T47D (cell line): ENCODE results near the gene UBE2E1.
"Not testable (repeated sequence)": the region's sequence is repeated elsewhere in the genome, so short reads cannot be mapped to it uniquely, and the experiment has no call there.

Source experiments
- DNase-seq, 2 experiments: peaks; one replicate each; pipeline versions ENCODE4 v3.0.0 to v3.0.0-alpha.2; 2011 to 2012; ENCODE audit warnings: low read depth in 1 of 2, low spot score in 1 of 2
- JUND ChIP-seq: IDR thresholded peaks from 2 replicates; pipeline ENCODE4 v1.6.1; 2012; ENCODE audit warnings: low read depth
- in situ Hi-C: cut with HindIII; loops from 2 replicates; pipeline ENCODE4 v1.10.0; 2016; ENCODE audit warnings: low sequenced_read_pairs, low pct_unique_long_range_greater_than_20kb

Gene UBE2E1

DNA sequence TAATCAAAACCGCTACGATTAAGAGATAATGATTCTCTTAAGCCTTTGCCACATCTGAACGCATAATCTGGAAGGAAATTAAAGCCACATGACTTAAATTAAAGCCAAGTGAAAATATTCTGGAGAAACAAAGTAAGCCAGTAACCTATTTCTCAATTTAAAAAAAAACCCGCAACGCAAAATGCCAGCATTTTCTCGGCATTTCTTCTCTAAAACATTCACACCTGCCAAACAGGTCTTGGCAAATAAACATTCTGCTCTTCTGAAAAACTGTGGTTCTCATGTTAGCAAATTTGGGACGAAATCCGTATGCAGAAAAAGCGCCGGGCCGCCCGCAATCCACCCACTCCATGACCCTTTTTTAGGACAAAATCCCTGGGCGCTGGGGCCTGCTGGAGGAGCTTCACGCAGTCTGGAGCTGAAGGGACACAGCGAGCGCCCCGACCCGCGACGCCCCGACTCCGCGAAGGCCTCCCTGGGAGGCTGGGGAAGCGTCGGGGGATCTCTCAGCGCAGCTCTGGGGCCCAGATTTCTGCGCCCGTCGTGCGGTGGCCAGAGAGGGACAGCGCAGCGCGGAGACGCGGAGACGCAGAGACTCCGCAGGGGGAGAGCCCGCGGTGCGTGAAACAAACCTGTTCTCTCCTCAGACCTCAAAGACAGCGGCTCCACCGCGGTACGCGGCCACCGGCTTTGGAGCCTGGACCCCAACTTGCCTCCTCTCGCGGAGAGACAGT lies 110.6 kb downstream of the UBE2E1 start:
- in situ Hi-C loops, result no loop called here
- no peak for TF ChIP-seq JUND
- DNase-seq, result no peak

DNA sequence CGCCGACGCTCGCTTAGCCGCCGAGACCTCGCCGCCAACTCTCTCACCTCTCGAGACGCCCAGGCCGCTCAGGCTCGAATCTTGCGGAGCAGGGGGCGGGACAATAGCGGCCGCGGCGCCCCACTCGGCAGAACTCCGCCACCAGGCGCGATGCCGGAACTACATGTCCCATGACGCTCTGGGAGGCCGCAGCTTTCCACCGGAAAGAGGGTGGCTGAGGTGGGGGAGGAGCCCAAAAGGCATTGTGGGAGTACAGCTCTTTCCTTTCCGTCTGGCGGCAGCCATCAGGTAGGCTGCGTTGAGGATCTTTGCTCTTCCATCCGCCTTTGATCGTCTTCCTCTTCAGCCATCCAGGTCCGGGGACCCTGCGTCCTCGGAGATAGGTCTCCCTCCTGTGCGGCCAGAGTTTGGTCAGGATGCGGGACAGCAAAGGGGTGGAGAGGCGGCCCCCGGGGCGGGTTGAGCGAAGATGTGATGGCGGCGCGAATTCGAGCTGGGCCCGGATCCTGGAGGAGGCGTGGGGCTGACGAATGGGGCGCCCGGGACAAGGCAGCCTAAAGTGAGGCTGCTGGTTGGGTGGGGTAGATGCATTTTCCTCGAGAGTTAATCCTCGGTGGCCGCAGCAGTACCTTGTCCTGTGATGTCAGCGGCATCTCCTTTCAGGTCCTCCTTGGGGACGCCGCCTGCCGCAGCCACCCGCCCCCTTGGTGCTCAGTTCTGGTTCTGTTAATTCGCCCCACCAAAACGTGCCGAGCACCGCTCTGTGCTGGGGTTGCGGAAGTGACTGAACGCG lies 111.3 kb downstream of the UBE2E1 start, which contains the start of the genes NKIRAS1 and RPL15:
TSS of gene NKIRAS1 (minus strand) at position 105 of the 793 bp plus-strand sequence. CDS start 6,086 bp downstream, outside the sequence.
TSS of gene RPL15 (plus strand) at position 247 of the 793 bp plus-strand sequence. CDS start 728 bp downstream, outside the sequence.
- peak; percentile 93 to 98 for DNase-seq
- TF ChIP-seq JUND, result no peak
- in situ Hi-C loops, result no loop called here

DNA sequence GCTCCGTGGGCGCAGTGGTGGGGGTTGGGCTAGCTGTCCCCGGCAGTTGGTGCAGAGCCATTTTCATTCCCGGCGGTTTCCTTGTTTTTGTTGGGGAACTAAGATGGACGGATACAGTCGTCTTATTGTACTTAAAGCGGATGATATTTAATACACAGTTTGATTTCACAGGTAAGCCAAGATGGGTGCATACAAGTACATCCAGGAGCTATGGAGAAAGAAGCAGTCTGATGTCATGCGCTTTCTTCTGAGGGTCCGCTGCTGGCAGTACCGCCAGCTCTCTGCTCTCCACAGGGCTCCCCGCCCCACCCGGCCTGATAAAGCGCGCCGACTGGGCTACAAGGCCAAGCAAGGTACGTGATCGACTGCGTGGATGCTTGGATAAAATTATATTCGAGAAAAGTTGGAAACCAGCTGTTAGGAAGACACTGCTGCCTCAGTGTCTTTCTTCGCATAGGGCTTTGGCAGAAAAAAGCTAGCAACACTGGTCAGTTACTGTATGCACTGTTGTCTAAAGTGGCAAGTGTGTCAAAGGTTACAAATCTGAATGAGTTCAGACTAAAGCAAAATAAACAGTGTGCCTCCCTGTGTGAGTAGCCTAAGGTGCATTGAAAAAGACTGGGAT lies 112.0 kb downstream of the UBE2E1 start:
- in situ Hi-C loops, result not testable (repeated sequence)
- DNase-seq, result peak; percentile 25 to 58

DNA sequence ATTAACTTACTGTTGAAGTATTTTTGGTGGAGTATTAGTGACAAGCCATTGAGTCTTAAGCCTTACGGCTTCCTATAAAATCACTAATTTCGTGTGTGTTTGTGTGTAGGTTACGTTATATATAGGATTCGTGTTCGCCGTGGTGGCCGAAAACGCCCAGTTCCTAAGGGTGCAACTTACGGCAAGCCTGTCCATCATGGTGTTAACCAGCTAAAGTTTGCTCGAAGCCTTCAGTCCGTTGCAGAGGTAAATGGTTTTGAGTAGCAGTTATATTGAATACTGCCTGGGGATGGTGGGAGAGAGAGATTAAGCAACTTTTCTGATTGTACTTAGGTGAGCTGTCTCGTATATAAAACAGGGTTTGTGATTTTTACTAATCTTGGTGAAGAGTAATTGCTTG lies 112.6 kb downstream of the UBE2E1 start:
- in situ Hi-C loops, DNase-seq: not testable (repeated sequence)

DNA sequence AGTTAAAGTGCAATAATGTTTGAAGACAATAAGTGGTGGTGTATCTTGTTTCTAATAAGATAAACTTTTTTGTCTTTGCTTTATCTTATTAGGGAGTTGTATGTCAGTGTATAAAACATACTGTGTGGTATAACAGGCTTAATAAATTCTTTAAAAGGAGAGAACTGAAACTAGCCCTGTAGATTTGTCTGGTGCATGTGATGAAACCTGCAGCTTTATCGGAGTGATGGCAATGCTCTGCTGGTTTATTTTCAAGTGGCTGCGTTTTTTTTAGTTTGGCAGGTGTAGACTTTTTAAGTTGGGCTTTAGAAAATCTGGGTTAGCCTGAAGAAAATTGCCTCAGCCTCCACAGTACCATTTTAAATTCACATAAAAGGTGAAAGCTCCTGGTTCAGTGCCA lies 113.9 kb downstream of the UBE2E1 start:
- in situ Hi-C loops, result no loop called here
- TF ChIP-seq JUND, result no peak
- no peak for DNase-seq

DNA sequence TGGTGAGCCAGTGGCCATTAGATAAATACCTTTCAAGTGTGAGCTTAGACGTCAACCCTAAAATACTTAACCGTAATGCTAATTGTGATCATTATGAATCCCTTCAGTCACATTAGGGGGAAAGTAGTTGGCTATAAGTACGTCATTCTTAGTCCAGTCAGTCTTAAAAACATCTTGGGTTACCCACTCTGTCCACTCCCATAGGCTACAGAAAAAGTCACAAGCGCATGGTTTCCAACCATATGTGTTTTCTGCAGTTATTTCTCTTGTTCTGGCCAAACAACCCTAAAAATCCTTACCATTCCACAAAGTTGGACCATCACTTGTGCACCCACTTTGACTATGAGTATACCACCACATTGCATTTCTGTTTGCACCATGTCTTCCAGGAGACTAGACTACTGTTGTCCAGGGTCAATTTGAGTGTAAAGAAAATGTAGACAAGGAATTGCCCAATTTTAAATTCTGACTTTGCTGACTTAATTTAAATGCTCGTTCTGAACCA lies 114.4 kb downstream of the UBE2E1 start:
- in situ Hi-C loops, result no loop called here
- no peak for TF ChIP-seq JUND
- no peak for DNase-seq

DNA sequence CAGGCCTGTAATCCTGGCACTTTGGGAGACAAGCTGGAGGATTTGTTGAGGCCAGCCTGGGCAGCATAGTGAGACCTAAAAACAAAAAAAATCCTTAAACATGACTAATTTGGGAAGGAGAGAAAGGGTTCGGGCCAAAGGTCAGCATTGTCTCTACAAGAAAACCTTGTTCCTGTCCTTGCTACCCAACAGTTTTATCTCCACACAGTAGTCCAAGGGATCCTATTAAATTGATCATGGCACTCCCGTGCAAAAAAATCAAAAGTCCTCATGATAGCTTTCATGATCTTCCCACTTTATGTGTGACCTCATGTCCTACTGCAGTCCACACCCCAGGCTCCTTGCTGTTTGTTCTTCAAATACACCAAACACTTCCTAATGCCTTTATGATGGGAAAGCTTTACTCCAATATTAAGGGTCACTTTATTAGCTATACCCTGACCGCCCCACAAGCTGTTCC lies 115.3 kb downstream of the UBE2E1 start:
- no peak for TF ChIP-seq JUND
- in situ Hi-C loops, result no loop called here
- DNase-seq, result peak in 1 of 2 experiments; percentile 23

DNA sequence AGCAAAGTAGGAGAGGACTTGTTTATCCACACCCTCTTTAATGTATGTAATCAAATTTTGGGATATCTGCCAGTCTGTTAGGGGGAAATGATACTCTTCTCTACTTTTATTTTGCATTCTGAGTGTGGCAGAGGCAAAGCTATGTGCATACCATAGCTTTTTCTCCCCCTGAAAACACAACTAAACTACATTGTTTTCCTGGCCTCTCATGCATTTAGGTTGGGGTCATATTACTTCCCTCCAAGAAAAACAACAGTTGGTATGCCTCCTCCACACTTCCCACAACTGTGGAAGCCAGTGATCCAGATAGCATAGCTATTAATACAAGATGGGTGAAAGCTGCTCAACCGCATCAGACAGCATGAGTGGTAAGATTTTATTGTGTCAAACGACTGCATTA lies 118.0 kb downstream of the UBE2E1 start:
- DNase-seq, result no peak
- in situ Hi-C loops, result no loop called here
- no peak for TF ChIP-seq JUND

DNA sequence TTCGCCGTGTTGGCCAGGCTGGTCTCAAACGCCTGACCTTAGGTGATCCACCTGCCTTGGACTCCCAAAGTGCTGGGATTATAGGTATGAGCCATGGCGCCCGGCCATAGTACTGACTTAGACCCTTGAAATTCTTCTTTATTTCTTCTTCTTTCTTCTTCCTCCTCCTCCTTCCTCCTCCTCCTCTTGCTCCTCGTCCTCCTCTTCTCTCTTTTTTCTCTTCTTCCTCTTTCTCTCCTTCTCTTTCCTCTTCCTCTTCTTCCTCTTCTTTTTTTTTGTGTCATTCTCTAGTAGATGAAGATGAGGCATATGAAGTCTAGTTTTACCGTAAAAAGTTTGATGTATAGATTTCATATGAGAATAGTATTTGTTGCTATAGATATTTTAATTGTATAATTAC lies 120.5 kb downstream of the UBE2E1 start:
- in situ Hi-C loops, result no loop called here
- no peak for DNase-seq

DNA sequence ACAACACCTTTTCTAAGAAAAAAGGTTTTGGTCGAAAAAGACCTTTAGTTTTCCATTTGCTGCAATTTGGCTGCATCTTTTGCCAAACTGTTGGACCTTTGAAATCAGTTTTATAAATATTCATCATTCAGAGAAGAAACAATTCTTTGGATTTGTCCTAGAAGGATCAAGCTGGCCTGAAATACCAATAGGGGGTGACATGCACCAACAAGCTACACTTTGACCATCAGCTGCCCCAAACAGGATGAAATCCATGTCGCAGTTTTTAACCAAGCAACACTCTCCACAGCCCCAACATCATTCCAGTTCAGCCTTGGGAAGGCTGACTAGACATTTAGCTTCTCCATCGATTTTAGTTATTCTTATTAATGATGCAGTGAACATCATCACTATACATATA lies 121.0 kb downstream of the UBE2E1 start:
- TF ChIP-seq JUND, result no peak
- in situ Hi-C loops, result no loop called here
- no peak for DNase-seq

More for the DNA sequence above, 120.5 kb downstream of the UBE2E1 start:
- no peak for TF ChIP-seq JUND

DNA sequence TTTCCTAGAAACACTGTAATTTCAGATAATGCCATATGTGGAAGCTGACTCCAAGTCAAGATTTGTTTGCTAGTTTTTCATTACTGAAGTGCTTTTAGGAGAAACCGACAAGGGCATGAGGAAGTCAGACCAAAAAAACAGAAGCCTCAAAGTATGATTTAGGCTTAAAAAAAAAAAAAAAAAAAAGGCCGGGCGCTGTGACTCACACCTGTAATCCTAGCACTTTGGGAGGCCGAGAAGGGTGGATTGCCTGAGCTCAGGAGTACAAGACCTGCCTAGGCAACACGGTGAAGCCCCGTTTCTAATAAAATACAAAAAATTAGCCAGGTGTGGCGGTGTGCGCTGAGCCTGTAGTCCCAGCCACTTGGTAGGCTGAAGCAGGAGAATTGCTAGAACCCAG lies 122.8 kb downstream of the UBE2E1 start:
- in situ Hi-C loops, result no loop called here
- TF ChIP-seq JUND, result no peak
- no peak for DNase-seq

DNA sequence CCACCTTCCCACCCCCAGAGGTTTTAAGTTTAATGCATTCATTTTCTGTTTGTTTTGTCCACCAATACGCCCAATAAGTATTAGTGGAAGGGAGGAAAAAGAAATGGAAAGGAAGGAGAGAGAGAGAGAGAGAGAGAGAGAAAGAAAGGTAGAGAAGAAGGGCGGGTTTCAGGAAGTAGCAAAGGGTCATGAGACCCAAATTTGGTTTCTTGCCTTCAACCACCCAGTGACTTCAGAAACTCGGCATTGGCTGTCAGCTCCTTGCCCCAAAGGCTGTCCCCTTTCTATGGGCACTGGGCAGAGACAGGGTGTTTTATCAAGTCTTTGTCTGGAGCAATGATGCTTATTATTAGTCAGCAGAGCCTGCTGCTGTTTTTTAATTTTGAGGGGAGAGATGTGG lies 125.8 kb downstream of the UBE2E1 start:
- DNase-seq, result no peak
- no peak for TF ChIP-seq JUND
- in situ Hi-C loops, result no loop called here
